Measurements from ENCODE around the gene SLC39A11. TPM values are rescaled to one million over a fixed set of nuclear protein-coding genes. Genes with fewer than 3 reads are reported as not detected.
"Not testable (repeated sequence)": the region's sequence is repeated elsewhere in the genome, so short reads cannot be mapped to it uniquely, and the experiment has no call there.

Gene SLC39A11
- total RNA-seq, 2 donors from 2014 or later = 27.8 to 39.6 TPM

GRCh38 chr17:72825218-72825617, 267.3 kb downstream of the SLC39A11 start:
- WGBS, 2 donors = 63 to 67% methylated on average over 1 of the region's 1 CpG
- TF ChIP-seq CTCF (IDR thresholded peaks at IDR 0.05) (no peak), POLR2A (IDR thresholded peaks at IDR 0.05) (no peak)
- H3K36me3 ChIP-seq (replicated peaks in 1 of 2; ENCODE audit: insufficient read depth in 1 of 2, low read depth in 2 of 2) = no peaks in the 10 kb centered on the region
- ATAC-seq = no peak
- H3K4me1 ChIP-seq = no peaks in the 10 kb centered on the region
- peaks cover 0 to 15% (median 0%) of the 10 kb centered on the region in 3 donors for H3K9me3 ChIP-seq
- no peak overlapping the region for H3K4me3 ChIP-seq
- DNase-seq = no peak
- H3K27me3 ChIP-seq = no peaks in the 10 kb centered on the region
- H3K27ac ChIP-seq = no peak overlapping the region
- intact Hi-C loops (cut with DNase I) = no loop called here

- H3K4me3 ChIP-seq; intact Hi-C loops (cut with DNase I); H3K4me1 ChIP-seq; H3K27me3 ChIP-seq; DNase-seq; ATAC-seq; H3K36me3 ChIP-seq (replicated peaks in 1 of 2; ENCODE audit: insufficient read depth in 1 of 2, low read depth in 2 of 2); H3K27ac ChIP-seq: not testable (repeated sequence)
- peaks cover 0 to 15% (median 0%) of the 10 kb centered on the region in 3 donors for H3K9me3 ChIP-seq
- WGBS, 2 donors = 99 to 100% methylated on average over 4 of the region's 4 CpGs
Observed at GRCh38 chr17:72824267-72824666, 268.2 kb downstream of the SLC39A11 start.

GRCh38 chr17:72822358-72823023, 270.0 kb downstream of the SLC39A11 start:
- ATAC-seq (no peak), DNase-seq (peak in 1 of 4 donors; percentile 6)
- Histone ChIP-seq H3K27me3 (no peaks in the 10 kb centered on the region), H3K4me1 (no peaks in the 10 kb centered on the region), H3K27ac (no peak overlapping the region), H3K36me3 (replicated peaks in 1 of 2; ENCODE audit: insufficient read depth in 1 of 2, low read depth in 2 of 2) (no peaks in the 10 kb centered on the region), H3K4me3 (no peak overlapping the region), H3K9me3 (peaks cover 0 to 15% (median 0%) of the 10 kb centered on the region in 3 donors)
- no peak for TF ChIP-seq CTCF (IDR thresholded peaks at IDR 0.05)
- TF ChIP-seq POLR2A (IDR thresholded peaks at IDR 0.05) = no peak
- WGBS, 2 donors = 67 to 71% methylated on average over 5 of the region's 5 CpGs
- intact Hi-C loops (cut with DNase I) = no loop called here

GRCh38 chr17:72816406-72816805, 276.1 kb downstream of the SLC39A11 start:
- no peak for DNase-seq
- no peak for ATAC-seq
- WGBS, 2 donors = 86 to 94% methylated on average over 7 of the region's 7 CpGs
- Histone ChIP-seq H3K4me3 (no peak overlapping the region), H3K27ac (no peak overlapping the region), H3K36me3 (replicated peaks in 1 of 2; ENCODE audit: insufficient read depth in 1 of 2, low read depth in 2 of 2) (no peaks in the 10 kb centered on the region), H3K9me3 (no peaks in the 10 kb centered on the region), H3K4me1 (no peaks in the 10 kb centered on the region), H3K27me3 (no peaks in the 10 kb centered on the region)
- no peak for TF ChIP-seq CTCF (IDR thresholded peaks at IDR 0.05)
- TF ChIP-seq POLR2A (IDR thresholded peaks at IDR 0.05) = no peak
- intact Hi-C loops (cut with DNase I) = no loop called here

- ATAC-seq = no peak
- Histone ChIP-seq H3K27me3 (no peaks in the 10 kb centered on the region), H3K4me1 (no peaks in the 10 kb centered on the region), H3K36me3 (replicated peaks in 1 of 2; ENCODE audit: insufficient read depth in 1 of 2, low read depth in 2 of 2) (no peaks in the 10 kb centered on the region), H3K9me3 (no peaks in the 10 kb centered on the region), H3K27ac (no peak overlapping the region), H3K4me3 (no peak overlapping the region)
- TF ChIP-seq CTCF (IDR thresholded peaks at IDR 0.05) (no peak), POLR2A (IDR thresholded peaks at IDR 0.05) (no peak)
- DNase-seq = no peak
- intact Hi-C loops (cut with DNase I) = no loop called here
- 95 to 100% methylated on average over 5 of the region's 5 CpGs for WGBS, 2 donors
Observed at GRCh38 chr17:72813481-72813880, 279.0 kb downstream of the SLC39A11 start.

Data from body of pancreas (tissue), 4 donors.